Calu3 (cell line): Measurements from ENCODE around the gene FBXO10. TPM values are rescaled to one million over a fixed set of nuclear protein-coding genes. Genes with fewer than 3 reads are reported as not detected.

Experiments
- BruUV-seq: library from RNA; stranded (reverse); fragments of 400-500 nt; replicated peaks from 2 replicates; lab custom pipeline; 2021; lab: Mats Ljungman, UMichigan
- CTCF ChIA-PET: fragments of 300-600 bp; sonication (Branson Sonifier 250); formaldehyde crosslinking; loops from one replicate; lab custom pipeline; 2022; ENCODE audit warnings: antibody characterized with exemption; lab: Charles Lee
- DNase-seq: peaks from one replicate; pipeline ENCODE4 v3.0.0; 2022
- H3K27ac Mint-ChIP-seq: one replicate; pipeline ENCODE4 v1.8.0; 2022; ENCODE audit warnings: mixed read lengths; ENCODE audit not compliant: unreplicated experiment
- H3K27me3 Mint-ChIP-seq: one replicate; pipeline ENCODE4 v1.8.0; 2022; ENCODE audit warnings: mixed read lengths; ENCODE audit not compliant: unreplicated experiment
- H3K36me3 Mint-ChIP-seq: one replicate; pipeline ENCODE4 v1.8.0; 2022; ENCODE audit warnings: mild to moderate bottlenecking, moderate library complexity, mixed read lengths; ENCODE audit not compliant: insufficient read depth, unreplicated experiment
- H3K4me1 Mint-ChIP-seq: one replicate; pipeline ENCODE4 v1.8.0; 2022; ENCODE audit warnings: mild to moderate bottlenecking, low read depth, mixed read lengths; ENCODE audit not compliant: unreplicated experiment
- H3K4me3 Mint-ChIP-seq: one replicate; pipeline ENCODE4 v1.8.0; 2022; ENCODE audit warnings: mild to moderate bottlenecking, low read depth, moderate library complexity, mixed read lengths; ENCODE audit not compliant: unreplicated experiment
- H3K9me3 Mint-ChIP-seq: one replicate; pipeline ENCODE4 v1.8.0; 2022; ENCODE audit warnings: low read depth, mixed read lengths; ENCODE audit not compliant: unreplicated experiment
- intact Hi-C: fragments of 100-400 bp; cut with micrococcal nuclease; formaldehyde crosslinking; loops from one replicate; pipeline ENCODE4 v1.10.0; 2022; ENCODE audit not compliant: unreplicated experiment
- total RNA-seq: library from RNA; stranded (reverse); gene quantifications from 2 replicates; pipeline ENCODE4 v1.2.3, GENCODE V29; 2022
- TF ChIP-seq, protein P1 (sequence below): fragments of 200-600 bp; IDR thresholded peaks from one replicate; pipeline ENCODE4 v1.8.0; 2022; ENCODE audit warnings: antibody characterized with exemption; ENCODE audit not compliant: unreplicated experiment

Gene FBXO10
- total RNA-seq, 1 experiment from 2014 or later: 0.94 TPM

DNA sequence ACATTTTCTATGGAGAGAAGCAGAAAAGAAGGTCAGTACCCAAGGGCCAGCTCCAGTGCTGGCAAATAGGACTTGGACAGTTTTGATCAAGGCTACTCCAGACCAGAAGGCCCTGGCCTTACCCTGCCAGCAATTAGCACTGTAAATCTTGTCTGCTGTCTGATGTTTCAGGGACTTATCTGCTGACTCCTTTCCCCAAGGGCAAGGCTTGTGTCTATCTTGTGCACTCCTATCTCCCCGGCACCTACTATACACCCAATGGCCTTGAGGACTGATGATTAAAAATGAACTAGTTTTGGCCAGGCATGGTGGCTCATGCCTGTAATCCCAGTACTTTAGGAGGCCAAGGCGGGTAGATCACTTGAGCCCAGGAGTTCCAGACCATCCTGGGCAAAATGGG lies 53.2 kb downstream of the FBXO10 start:
- Mint-ChIP-seq H3K27ac (no peak overlapping the region), H3K36me3 (no peaks in the 10 kb centered on the region), H3K27me3 (no peaks in the 10 kb centered on the region), H3K9me3 (no peaks in the 10 kb centered on the region), H3K4me1 (no peaks in the 10 kb centered on the region), H3K4me3 (no peak overlapping the region)
- intact Hi-C loops: no loop called here
- no peak for DNase-seq
- TF ChIP-seq, protein P1, sequence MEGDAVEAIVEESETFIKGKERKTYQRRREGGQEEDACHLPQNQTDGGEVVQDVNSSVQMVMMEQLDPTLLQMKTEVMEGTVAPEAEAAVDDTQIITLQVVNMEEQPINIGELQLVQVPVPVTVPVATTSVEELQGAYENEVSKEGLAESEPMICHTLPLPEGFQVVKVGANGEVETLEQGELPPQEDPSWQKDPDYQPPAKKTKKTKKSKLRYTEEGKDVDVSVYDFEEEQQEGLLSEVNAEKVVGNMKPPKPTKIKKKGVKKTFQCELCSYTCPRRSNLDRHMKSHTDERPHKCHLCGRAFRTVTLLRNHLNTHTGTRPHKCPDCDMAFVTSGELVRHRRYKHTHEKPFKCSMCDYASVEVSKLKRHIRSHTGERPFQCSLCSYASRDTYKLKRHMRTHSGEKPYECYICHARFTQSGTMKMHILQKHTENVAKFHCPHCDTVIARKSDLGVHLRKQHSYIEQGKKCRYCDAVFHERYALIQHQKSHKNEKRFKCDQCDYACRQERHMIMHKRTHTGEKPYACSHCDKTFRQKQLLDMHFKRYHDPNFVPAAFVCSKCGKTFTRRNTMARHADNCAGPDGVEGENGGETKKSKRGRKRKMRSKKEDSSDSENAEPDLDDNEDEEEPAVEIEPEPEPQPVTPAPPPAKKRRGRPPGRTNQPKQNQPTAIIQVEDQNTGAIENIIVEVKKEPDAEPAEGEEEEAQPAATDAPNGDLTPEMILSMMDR: no peak
- BruUV-seq: no TSS peak
- CTCF ChIA-PET: no interaction called here

DNA sequence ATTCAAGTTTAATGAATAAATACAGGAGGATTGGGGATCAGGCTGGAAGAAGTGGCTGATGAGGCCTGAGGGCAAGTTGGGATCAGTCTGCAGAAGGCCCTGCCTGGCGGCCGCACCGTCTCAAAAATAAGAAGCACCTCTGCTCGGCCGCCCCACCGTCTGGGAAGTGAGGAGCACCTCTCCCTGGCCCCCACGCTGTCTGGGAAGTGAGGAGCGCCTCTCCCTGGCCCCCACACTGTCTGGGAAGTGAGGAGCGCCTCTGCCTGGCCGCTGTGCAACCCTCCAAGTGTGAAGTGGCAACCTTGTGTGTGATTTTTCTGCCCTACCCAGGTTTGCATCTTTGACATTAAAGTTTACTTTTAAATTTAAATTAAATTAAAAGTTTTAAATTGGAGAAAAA lies 55.1 kb downstream of the FBXO10 start:
- Mint-ChIP-seq H3K9me3 (no peaks in the 10 kb centered on the region), H3K27me3 (no peaks in the 10 kb centered on the region), H3K27ac (no peak overlapping the region), H3K4me3 (no peak overlapping the region), H3K4me1 (no peaks in the 10 kb centered on the region), H3K36me3 (no peaks in the 10 kb centered on the region)
- BruUV-seq: no TSS peak
- intact Hi-C loops: no loop called here
- CTCF ChIA-PET: interaction anchor here (0.7 kb wide), 1 partner anchor 56 kb away, joined by 5 read pairs; no protein-coding TSS in a partner anchor
- TF ChIP-seq, protein P1: no peak
- no peak for DNase-seq

DNA sequence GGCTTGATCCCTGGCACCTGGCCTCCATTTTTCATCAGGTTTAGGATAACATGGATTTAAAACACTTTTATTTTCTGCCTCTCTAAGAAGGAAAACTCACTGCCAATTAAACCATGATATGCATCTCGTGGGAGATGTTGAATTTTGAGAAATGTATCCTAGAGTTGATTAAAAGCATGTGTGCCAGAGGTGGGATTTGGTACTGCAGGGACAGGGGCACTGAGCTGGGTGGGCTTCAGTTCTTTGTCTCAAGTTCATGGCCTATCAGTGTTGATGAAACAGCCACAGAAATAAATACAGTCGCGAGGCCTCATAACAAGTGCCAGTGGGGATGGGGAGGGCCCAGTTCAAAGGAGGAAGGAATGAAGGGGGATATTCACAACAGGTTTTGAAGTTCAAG lies 55.5 kb downstream of the FBXO10 start:
- intact Hi-C loops: no loop called here
- TF ChIP-seq, protein P1: no peak
- BruUV-seq: no TSS peak
- Mint-ChIP-seq H3K9me3 (no peaks in the 10 kb centered on the region), H3K27ac (no peak overlapping the region), H3K27me3 (no peaks in the 10 kb centered on the region), H3K36me3 (no peaks in the 10 kb centered on the region), H3K4me1 (no peaks in the 10 kb centered on the region), H3K4me3 (no peak overlapping the region)
- CTCF ChIA-PET: interaction anchor here (0.7 kb wide), 1 partner anchor 56 kb away, joined by 5 read pairs; no protein-coding TSS in a partner anchor
- DNase-seq: no peak

DNA sequence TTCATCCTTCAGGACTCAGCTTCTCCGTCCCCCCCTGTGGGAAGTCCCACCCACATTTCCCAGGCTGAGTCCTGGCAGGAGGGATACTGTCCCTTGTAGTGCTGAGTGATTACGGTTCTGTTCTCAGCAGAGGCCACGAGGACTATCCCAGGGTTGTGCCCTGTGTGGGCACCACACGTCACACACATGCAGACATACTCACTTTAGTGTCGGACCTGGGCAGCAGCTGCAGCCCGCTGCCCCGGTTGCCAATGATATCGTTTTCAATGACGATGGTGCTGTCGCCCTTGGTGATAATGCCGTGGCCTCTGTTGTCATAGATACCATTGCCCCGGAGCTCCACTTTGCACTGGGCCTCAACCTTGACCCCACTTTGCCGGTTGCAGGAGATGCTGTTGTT lies 58.3 kb downstream of the FBXO10 start:
- no peak overlapping the region for H3K27ac Mint-ChIP-seq
- H3K4me1 Mint-ChIP-seq: no peaks in the 10 kb centered on the region
- TF ChIP-seq, protein P1: no peak
- H3K4me3 Mint-ChIP-seq: no peak overlapping the region
- H3K36me3 Mint-ChIP-seq: no peaks in the 10 kb centered on the region
- intact Hi-C loops: no loop called here
- H3K27me3 Mint-ChIP-seq: no peaks in the 10 kb centered on the region
- H3K9me3 Mint-ChIP-seq: no peaks in the 10 kb centered on the region
- BruUV-seq: no TSS peak
- CTCF ChIA-PET: no interaction called here
- no peak for DNase-seq
